Left lobe of liver (tissue), 2 donors: Measurements from ENCODE around the gene TRIM9. TPM values are rescaled to one million over a fixed set of nuclear protein-coding genes. Genes with fewer than 3 reads are reported as not detected.

Source experiments
- ATAC-seq: fragments of 200-7000 bp; cut with Tn5 transposase; one replicate; pipeline ENCODE4 v1.9.1; 2020; ENCODE audit warnings: mild to moderate bottlenecking, moderate library complexity
- DNase-seq: peaks from one replicate; pipeline ENCODE4 v3.0.0-alpha.2; 2020; ENCODE audit warnings: low spot score
- total RNA-seq: library from RNA; stranded (reverse); gene quantifications from one replicate; pipeline ENCODE4 v1.2.1, GENCODE V29; 2021
- donor health status: DM: no; HTN: no; CAD: no; lungs with moderate emphysema.
- donor health status: DM: no; HTN: yes; CAD: no.

Gene TRIM9
- total RNA-seq, 1 donor from 2014 or later, result 0.20 TPM

- ATAC-seq (no peak), DNase-seq (no peak)
These were observed 1.3 kb downstream of the TRIM9 start for GRCh38 chr14:51093371-51094281.

GRCh38 chr14:51092965-51093364 lies 1.9 kb downstream of the TRIM9 start:
- no peak for ATAC-seq

GRCh38 chr14:51089278-51089677 lies 5.6 kb downstream of the TRIM9 start:
- no peak for DNase-seq
- no peak for ATAC-seq

More at GRCh38 chr14:51092965-51093364, 1.9 kb downstream of the TRIM9 start:
- no peak for DNase-seq

- no peak for DNase-seq
- ATAC-seq, result no peak
These were observed 7.9 kb downstream of the TRIM9 start for GRCh38 chr14:51087031-51087441.

GRCh38 chr14:51086044-51086443 lies 8.9 kb downstream of the TRIM9 start:
- DNase-seq, result no peak

GRCh38 chr14:51084962-51085361 lies 9.9 kb downstream of the TRIM9 start:
- DNase-seq (no peak), ATAC-seq (no peak)

More at GRCh38 chr14:51086044-51086443, 8.9 kb downstream of the TRIM9 start:
- ATAC-seq, result no peak

GRCh38 chr14:51084507-51084906 lies 10.4 kb downstream of the TRIM9 start:
- DNase-seq, result no peak
- ATAC-seq, result no peak

- ATAC-seq (no peak), DNase-seq (no peak)
These were observed 12.6 kb downstream of the TRIM9 start for GRCh38 chr14:51082349-51082748.

GRCh38 chr14:51081712-51082111 lies 13.2 kb downstream of the TRIM9 start:
- no peak for DNase-seq
- ATAC-seq, result no peak

GRCh38 chr14:51081209-51081608 lies 13.7 kb downstream of the TRIM9 start:
- ATAC-seq (no peak), DNase-seq (no peak)

GRCh38 chr14:51080645-51081044 lies 14.3 kb downstream of the TRIM9 start:
- ATAC-seq, result no peak

GRCh38 chr14:51079489-51079888 lies 15.4 kb downstream of the TRIM9 start:
- DNase-seq (no peak), ATAC-seq (no peak)

More at GRCh38 chr14:51080645-51081044, 14.3 kb downstream of the TRIM9 start:
- DNase-seq, result no peak

GRCh38 chr14:51079085-51079484 lies 15.8 kb downstream of the TRIM9 start:
- ATAC-seq (no peak), DNase-seq (no peak)

- ATAC-seq, result no peak
- no peak for DNase-seq
These were observed 20.1 kb downstream of the TRIM9 start for GRCh38 chr14:51074701-51075385.

- DNase-seq (no peak), ATAC-seq (no peak)
These were observed 21.2 kb downstream of the TRIM9 start for GRCh38 chr14:51073731-51074130.

- ATAC-seq (no peak), DNase-seq (no peak)
These were observed 21.9 kb downstream of the TRIM9 start for GRCh38 chr14:51072976-51073375.

GRCh38 chr14:51071857-51072256 lies 23.0 kb downstream of the TRIM9 start:
- no peak for ATAC-seq
- DNase-seq, result no peak

GRCh38 chr14:51070726-51071125 lies 24.2 kb downstream of the TRIM9 start:
- ATAC-seq, result no peak
- no peak for DNase-seq

GRCh38 chr14:51069055-51069454 lies 25.9 kb downstream of the TRIM9 start:
- ATAC-seq (no peak), DNase-seq (no peak)

- no peak for ATAC-seq
These were observed 26.6 kb downstream of the TRIM9 start for GRCh38 chr14:51068268-51068667.

GRCh38 chr14:51067295-51067694 lies 27.6 kb downstream of the TRIM9 start:
- DNase-seq (no peak), ATAC-seq (no peak)

More at GRCh38 chr14:51068268-51068667, 26.6 kb downstream of the TRIM9 start:
- DNase-seq, result no peak

- no peak for ATAC-seq
- DNase-seq, result no peak
These were observed 28.3 kb downstream of the TRIM9 start for GRCh38 chr14:51066576-51066975.
